Omental fat pad (tissue), 4 donors: Measurements from ENCODE around the gene KRCC1. TPM values are rescaled to one million over a fixed set of nuclear protein-coding genes. Genes with fewer than 3 reads are reported as not detected.

ENCODE experiments used
- ATAC-seq: fragments of 150-250 bp; one replicate; pipeline ENCODE4 v1.9.1; 2016; ENCODE audit warnings: mild to moderate bottlenecking, moderate library complexity; ENCODE audit not compliant: low FRiP score
- DNase-seq: peaks from one replicate; pipeline ENCODE4 v3.0.0-alpha.2; 2019; ENCODE audit warnings: low spot score
- CTCF ChIP-seq, 3 donors: fragments of 450-650 bp; IDR thresholded peaks; one replicate each; pipeline ENCODE4 v1.5.1; 2016 to 2017; ENCODE audit warnings: antibody characterized with exemption in 3 of 3, mild to moderate bottlenecking in 3 of 3, moderate library complexity in 2 of 3
- total RNA-seq, 4 donors: library from RNA; depleted of rRNA; stranded (reverse); fragments of >200 nt; gene quantifications; one replicate each; pipeline ENCODE4 v1.1.0, GENCODE V29; 2016

KRCC1 gene
- total RNA-seq: 10 to 100 TPM; 12.2 to 37.8 (median 26.1) TPM

GRCh38 chr2:88055371-88056128 is at the start of gene KRCC1:
KRCC1 (minus strand) TSS chr2:88055783; CDS start chr2:88028563, 27,220 bp downstream.
- DNase-seq (peak; percentile 64), ATAC-seq (peak; percentile 95)
- no peak for TF ChIP-seq CTCF (IDR thresholded peaks at IDR 0.05)

- DNase-seq (no peak), ATAC-seq (no peak)
- TF ChIP-seq CTCF (IDR thresholded peaks at IDR 0.05): no peak
Observed at GRCh38 chr2:88100489-88100858, 44.9 kb upstream of the KRCC1 start.

GRCh38 chr2:88099798-88100488 is 44.4 kb upstream of the KRCC1 start:
- DNase-seq (no peak), ATAC-seq (no peak)
- no peak for TF ChIP-seq CTCF (IDR thresholded peaks at IDR 0.05)

- TF ChIP-seq CTCF (IDR thresholded peaks at IDR 0.05): no peak
- ATAC-seq (no peak), DNase-seq (no peak)
Observed at GRCh38 chr2:88098558-88098900, 42.9 kb upstream of the KRCC1 start.

GRCh38 chr2:88097891-88098557 is 42.4 kb upstream of the KRCC1 start:
- TF ChIP-seq CTCF (IDR thresholded peaks at IDR 0.05): no peak
- no peak for DNase-seq
- no peak for ATAC-seq

GRCh38 chr2:88097192-88097591 is 41.6 kb upstream of the KRCC1 start:
- TF ChIP-seq CTCF (IDR thresholded peaks at IDR 0.05): no peak
- no peak for DNase-seq
- no peak for ATAC-seq
